Stimulated activated CD8-positive, alpha-beta memory T cell treated with anti-CD3 and anti-CD28 coated beads, Interleukin-4, amount 100 ng/mL, for 24 hours (primary cell): ENCODE results near the gene EBF3.

Source experiments
- DNase-seq: peaks from one replicate; pipeline ENCODE4 v3.0.0-alpha.2; 2020; ENCODE audit warnings: low read depth

Gene EBF3

DNA sequence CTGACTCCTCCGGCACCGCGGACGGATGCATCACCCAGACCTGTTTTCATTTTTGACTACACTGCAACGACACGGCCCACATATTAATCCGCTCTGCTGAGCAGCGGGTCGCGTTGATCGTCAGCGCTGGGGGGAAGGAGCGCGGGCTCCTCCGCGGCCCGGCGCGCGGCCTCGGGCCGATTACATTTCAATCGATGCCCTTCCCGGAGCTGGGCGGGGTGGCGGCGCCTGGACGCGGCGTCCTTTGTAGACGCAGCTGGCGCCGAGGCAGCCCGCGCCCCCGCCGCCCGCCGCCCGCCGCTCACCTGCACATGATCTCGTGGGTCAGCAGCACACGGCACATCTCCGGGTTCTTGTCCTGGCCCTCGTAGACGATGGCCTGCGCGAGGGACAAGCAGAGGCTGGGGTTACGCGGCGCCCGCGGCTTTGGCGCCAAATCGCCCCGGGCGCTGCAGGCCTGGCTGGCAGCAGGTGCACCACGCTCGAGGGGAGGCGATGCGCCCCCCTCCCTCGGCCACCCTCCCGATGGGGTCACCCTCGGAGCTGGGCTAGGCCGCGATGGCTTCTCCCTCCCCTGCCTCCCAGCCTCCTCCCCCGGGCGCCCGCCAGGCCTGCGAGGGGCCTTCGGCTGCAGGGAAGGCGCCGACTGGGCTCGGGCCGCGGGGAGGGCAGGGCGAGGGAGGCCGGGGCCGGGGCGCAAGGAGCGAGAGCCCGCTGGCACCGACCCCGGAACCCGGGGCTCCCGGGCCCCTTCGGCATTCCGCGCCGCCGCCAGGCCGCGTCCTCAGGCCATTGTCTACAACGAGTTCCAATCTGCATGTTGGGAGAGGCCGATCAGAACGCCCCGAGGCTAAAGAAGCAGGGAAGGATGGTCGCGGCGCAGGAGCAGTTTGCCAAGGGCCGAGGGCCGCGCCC is 5.2 kb downstream of the EBF3 start:
- DNase-seq: no peak

DNA sequence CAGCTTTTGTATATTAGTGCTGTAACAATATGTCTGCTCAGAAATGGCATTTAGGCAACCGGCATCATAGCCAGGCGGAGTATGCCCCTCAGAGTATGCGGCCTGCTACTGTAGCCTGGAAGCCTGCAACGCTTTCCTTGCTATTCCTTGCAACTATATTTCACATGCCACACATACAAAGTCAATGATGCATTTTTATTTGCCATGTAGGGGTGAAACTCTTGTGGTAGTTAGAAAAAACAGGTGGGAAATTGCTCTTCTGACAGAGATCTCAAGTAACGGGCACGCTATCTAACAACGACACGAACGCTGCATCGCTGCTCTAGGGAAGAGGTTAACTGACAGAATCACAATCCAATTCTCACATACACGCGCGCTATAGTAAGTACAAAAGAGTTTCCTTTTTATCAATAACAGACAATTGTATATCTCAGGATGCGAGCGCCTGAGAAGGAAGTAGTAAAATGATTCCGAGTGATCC is 5.9 kb downstream of the EBF3 start:
- no peak for DNase-seq

DNA sequence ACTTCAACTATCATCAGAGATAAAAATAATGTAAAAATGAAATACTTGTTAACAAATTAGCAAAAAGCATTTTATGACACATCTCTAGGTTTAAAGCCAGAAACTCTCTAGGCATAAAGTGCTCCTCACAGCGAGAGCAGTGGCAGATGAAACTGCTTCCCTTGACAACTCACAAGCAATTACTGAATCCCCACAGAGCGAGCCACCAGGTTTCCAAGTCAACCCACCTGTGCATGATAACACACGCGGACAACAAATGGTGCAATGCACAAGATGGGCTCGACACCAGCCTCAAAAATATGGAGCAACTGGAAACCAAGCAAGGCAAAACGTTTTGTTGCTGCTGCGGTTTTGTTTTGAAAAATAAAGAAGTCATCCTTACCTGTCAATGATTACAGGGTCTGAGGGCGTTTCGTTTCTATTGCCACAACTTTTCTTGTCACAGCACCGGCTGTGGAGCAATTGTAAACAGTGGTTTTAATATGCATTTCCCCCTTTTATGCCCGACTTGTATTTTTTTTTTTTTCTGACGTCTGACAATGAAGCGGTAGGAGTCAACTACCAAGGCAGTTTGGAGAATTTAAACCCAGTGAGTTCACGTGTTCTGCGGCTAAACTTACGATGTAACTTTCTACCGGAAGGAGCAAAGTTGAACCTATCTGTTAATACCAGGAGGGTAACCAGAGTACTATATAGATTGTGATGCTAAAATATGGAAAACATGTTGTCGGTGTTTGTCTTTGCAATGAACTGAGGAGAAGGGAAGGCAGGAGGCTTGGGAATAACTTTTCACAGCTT is 7.0 kb downstream of the EBF3 start:
- DNase-seq: no peak

DNA sequence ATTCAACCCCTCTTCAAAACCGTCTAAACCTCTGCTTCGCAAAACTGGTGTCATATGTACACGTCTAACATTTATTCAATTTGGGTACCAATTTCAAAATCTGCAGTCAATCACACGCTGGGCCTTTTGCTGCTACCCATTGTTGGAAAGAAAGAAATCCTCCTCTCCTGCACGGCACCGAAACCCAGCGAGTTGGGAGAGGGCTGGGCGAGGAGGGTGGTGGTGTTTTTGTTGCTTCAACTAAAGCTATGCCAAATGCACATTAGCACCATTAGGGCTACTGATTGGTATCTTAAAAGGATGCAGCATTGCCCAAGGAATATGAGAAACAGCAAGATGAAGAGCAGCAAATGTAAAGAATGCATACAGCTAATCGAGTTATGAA is 7.8 kb downstream of the EBF3 start:
- DNase-seq: no peak

DNA sequence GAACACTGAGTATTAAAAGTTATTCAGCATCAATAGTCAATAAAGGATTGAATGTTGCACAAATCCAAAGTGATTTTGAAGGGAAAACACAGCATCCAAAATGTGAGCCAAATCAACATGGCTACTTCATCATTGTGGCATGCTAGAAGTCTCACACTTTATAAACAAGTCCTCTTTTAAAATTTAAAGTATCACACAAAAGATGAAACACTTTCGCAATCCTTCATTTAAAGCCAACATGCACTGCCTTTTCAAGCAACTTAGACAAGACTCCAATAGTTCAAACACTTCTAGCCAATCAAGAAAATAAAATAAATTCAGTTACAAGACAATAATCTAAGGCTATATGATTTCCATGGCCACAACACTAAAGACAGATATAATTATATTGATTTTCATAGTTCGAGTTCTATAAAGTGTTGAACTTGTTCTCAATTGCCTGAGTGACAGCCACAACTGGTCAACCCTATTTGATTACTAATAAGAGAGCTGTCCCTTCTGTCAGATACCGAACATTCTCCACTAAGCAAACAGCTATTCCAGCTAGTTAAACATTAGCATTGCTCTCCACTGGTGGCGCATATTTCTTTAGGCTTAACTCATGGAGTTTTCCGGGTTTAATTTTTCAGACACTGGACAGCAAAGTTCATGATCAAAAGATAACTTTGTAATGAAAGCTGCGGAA is 8.3 kb downstream of the EBF3 start:
- no peak for DNase-seq

DNA sequence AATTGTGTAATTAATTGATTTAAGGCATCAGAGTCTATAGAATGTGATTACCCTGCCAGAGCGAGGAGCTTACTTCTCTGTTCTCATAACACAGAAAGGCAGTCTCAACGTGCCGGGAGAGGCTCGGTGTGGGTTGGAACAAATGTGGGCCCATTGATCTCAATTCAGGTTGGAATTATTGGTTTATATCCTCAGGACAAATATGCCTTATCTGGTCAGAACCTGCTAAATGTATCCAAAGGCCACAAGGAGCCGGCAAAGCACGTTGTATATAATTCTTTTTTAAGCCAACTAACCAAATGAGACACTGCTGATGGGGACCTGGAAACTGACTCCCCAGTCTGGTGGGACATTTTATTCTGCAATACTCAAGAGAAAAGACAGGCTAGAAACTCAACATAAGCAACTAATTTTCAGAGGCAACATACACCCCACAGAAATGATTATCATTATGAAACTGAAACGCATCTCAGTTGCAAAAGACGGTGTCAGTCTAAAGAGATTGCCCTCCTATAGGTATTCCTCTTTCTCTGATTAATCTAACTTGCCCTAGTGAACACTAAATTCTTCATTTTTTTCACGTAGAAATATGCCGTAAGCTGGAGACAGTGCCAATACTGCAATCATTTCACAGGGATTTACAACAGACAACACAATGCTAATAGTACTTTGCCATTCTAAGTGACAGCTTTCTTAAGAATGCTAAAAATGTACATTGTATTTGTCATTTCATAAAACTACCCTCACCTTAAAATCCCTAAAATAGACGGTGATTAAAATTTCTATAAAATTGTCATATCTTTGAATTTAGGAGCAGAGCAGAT is 9.4 kb downstream of the EBF3 start:
- no peak for DNase-seq

DNA sequence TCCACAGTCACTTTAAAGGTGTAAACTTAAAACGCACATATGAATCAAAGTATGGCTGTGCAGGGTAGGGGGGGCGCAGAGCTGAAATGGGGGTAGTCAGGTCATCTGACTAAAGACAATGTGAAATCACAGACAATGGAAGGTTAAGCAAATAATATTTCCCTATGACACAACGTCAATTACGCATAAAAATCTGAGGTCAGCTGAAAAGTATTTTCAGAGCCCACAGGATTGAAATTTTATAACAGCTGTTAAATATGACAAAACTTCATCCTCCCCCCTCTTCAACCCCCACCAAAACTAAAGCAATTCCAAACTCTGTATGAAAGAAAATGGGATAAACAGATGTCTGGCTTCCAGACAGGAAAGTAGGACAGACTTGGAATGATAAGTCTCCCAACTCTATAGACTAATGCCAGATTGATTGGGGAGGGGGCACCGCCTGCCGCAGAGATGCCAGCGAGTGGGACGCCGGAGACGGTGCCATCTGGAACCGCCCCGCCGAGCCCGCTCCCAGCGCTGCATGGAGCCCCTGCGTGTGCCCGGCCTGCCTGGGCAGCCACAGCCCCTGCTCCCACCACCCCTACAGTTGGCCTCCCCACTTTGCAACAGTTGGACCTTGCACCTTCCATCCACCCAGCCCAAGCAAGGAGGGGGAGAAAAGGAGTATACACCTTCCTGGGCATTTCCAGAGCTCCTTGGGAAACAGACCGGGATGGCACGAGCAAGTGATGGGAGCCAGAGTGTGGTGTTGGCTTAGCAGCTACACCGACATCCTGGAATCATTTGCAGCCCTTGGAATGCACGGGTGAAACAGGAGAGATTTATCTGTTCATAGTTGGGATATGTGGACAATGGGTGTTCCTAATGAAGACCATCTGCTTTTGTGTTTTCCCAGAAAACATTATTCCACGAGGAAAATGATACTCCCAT is 10.7 kb downstream of the EBF3 start:
- no peak for DNase-seq

DNA sequence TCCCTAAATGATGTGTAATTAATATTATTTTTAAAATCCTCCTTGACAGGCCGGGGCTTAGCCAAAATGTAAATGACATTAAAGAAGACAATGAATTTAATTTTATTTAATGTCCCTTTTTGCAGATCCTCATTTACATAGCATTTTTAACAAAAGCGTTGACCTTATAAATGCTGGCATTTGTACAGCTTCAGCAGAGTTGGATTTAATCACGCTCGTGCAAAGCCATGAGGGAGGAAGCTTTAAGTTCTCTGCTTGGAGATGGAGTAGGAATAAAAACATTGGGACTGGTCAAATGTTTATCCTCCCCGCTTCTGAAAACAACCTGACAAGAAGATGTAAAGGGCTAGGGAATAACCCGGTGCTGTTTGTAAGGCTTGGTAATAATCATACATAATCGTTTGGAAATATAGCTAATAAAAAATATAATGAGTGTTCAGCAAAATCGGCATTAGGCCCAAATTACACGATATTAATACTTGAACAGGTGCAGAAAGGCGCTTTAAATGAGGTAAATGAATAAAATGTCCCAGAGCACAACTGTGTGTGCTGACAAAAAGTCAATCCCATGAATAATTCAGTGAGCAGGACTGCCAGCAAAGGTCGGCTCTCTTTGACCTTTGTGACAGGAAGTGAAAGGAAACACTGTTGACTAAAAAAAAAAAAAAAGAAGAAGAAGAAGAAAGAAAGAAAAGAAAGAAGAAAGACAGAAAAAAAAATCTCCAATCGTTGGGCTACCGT is 11.5 kb downstream of the EBF3 start:
- no peak for DNase-seq

DNA sequence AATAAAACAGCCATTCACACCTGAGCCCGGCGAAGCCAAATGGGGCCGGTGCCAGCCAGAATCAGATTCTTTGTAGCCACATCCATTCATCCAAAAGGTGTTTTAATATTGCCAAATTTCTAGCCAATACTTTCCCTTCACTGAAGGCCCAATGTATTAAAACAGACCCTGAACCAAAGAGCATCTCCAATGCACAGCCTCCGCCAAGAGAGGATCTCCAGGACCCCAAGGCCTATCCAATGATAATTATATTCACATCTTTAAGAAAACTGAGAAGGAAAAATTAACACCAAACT is 12.2 kb downstream of the EBF3 start:
- no peak for DNase-seq

DNA sequence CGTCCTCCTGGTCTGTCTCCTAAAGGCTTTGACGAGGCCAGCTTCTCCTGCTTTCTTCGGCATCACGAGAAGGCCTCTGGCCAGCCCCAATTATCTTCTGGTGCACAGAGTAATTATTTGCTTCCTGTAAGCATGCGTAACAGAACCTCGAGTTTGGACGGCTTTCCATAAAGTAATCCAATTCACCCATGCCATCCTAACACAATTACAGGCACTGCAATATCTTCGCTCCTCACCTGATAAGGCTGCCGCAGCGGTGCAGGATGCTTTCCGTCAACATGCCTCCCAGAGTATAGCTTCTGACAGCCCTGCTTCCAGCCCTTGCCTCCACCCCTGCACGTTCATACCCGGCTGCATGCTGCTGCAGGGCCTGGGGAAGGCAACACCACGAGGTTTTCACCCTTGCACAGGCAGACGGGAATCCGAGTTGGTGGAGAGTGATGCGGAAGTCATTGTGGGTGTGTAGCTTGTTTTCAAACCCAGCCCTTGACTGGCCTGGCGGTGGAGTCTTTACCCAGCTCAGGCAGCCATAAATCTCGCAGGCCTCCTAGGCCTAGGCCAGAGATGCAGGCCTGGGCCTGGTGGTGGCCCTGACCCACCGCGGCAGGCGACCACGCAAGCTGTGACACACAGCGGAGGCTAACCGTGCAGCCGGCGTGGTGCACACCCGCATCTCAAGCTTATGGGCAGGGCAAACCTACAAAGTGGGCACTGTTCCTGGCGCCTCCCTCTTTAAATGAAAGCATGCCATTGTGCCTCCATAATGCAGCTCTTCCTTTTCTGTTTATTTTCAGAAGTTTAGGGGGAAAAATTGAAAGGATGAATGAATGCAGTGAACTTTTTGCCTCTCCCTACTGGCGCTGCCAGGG is 12.7 kb downstream of the EBF3 start:
- DNase-seq: no peak

DNA sequence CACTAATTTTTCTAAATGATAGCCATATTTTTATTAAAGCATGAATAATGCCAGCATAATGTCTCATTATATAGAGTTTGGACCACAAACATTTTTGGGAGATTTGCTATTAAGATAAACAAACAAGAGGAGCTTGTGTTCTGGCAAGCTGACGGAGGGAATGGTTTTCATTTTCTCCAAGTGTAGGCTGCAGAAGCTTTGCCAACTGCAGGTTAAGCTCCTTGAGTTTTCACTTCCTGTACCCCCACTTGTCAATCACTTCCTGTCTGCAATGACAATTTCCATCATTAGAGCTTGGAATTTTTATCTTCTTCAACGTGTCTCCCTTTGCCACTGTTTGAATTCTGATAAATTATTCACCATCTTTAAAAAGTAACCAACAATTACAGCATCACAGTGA is 13.4 kb downstream of the EBF3 start:
- DNase-seq: no peak

DNA sequence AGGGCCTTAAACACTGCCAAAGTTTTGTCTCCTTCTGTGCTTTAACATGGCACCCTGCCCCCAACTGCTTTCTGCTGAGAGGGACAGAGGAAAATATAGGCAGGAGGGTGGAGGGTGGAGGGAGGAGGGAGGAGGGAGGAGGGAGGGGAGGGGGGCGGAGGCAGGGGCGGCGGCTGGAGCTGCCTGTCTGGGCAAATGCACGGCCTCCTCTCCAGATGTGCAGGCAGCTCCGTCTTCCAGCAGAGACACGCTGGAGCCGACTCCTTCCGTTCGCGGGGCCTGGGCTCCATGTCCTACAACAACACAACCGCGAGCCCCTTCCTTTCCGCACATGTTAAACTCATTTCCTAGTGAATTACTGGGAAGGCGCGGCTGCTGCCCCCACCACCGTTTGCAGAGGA is 14.2 kb downstream of the EBF3 start:
- no peak for DNase-seq

DNA sequence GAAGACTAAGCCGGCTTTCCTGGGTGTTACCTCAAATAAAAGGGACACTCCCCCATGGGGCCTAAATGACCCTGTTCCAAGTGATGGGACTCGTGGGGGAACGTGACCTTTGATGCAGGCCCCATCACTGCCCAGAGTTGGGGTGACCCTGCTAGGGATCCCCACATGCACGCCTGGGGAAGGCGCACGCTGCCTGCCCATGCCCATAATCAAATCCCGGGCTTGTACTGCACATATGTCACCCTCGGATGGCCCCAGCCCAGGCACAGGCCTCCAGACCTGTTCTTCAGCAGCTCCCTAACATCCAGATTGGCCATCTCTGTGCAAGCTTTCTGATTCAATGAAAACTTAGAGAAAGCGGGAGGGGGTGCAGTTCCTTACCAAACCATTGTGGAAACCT is 14.7 kb downstream of the EBF3 start:
- DNase-seq: no peak

DNA sequence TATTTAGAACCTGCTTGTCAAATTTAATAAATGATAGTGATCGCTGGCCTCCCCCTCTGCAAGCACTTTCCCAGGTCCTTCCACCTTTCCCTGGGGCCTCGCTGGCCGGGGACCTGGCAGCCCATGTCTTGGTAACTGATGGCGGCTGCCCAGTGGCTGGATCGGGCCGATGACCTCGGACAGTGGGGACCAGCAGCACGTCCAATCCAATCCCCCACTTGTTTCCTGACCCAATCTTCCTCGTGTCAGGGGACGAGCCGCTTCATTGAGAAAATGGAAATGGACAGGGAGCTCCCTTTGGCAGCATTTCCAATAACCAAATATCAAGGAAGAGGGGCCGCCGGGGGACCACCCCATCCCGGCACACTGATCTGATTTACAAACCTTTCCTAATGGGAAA is 17.2 kb downstream of the EBF3 start:
- DNase-seq: no peak

DNA sequence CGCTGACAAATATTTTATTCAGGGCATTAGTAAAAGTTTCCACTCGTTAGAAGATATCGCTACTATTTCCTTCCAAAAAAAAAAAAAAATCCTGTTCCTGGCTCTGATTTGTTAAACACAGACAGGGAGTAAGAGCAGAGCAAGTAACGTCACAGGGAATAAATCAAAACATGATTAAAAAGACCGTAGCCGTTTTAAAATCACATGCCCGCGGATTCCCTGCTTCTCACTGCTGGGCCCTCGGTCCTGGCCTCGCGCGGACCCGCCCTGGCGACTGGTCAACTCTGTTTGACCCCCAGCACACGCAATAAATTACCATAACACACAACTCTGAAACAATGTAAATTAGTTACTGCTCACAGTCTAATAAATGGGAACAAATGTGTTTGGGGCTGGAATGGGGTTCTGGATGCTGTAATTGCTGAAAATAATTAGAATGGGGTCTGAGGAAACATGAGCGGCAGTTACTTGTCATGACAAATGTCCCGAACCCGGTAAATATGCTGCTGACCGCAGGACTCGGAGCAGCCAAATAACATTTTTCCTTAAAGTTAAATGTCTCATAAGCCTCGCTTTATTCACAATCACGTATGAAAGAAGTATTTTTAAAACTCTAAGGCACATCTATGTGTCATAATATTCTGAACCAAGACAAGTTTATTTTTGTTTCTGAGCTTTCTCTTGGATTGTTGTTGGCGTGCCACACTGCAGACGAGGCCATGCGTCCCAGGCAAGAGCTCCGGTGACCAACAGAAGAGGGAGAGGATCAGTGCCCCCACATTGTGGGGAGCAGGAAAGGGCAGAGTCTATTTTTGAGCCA is 17.9 kb downstream of the EBF3 start:
- DNase-seq: no peak

DNA sequence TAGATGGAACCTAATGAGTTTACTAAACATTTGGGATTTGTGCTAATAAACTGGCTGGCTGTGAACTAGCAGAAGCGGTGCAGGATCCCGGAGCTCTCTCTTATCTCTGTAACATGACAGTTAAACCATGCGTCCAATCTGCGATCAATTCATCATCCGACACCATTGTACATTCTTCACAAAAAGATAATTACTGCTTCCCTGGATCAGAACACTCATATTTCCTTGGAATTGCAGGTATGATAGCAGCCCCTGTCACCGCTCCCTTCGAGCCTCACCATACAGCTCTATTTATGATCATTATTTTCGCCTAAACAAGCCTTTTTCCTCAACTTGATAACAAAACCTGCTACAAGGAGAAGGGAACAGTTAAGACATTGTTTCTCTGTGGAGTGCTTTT is 18.5 kb downstream of the EBF3 start:
- DNase-seq: no peak

DNA sequence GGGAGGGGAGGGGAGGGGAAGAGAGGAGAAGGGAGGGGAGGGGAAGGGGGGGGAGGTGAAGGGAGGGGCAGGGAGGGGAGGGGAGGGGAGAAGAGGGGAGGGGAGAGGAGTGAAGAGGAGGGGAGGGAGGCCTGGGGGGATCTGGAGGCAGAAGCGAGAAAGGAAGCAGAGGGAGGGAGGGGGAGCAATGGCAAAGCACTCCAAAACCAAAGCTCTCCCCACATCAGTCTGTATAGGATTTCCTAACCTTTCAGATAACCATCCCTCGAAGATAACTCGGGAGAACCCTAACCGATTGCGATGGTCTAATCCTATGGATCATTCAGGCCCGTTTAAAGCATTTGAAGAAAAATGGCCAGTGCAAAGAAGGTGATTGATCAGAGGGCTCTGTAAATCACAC is 19.0 kb downstream of the EBF3 start:
- DNase-seq: no peak

DNA sequence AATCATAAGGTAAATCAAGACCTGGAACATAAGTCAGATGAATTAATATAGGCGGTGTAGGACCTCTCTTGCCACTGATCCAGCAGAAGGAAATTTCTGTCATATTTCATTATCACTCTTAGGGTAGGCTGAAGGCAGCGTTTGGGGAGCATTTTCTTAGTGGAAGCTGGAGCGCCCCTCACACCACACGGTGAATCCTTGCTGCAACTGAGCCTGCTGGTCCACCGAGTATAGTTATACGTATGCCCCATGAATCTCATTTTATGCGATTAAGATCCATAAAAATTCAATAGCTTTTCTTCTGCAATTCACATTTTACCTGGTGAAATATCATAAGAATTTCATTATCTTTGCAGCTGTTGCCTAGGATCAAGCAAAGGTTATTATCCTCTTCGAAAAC is 19.6 kb downstream of the EBF3 start:
- DNase-seq: no peak
